MM.1S (cell line): ENCODE data around the gene DLX1.

Experiments used
- CTCF ChIP-seq: fragments of 300-600 bp; sonication (generic); IDR thresholded peaks from 2 replicates; pipeline ENCODE4 v1.5.1; 2016; ENCODE audit warnings: antibody characterized with exemption, low read length, mixed read lengths
- EZH2 ChIP-seq: fragments of 300-600 bp; sonication (generic); optimal IDR thresholded peaks from 2 replicates; pipeline ENCODE3; 2017; ENCODE audit warnings: low read depth, mild to moderate bottlenecking, antibody characterized with exemption, low read length, mixed read lengths
- EZH2phosphoT487 ChIP-seq: fragments of 300-600 bp; sonication (generic); IDR thresholded peaks from 2 replicates; pipeline ENCODE4 v1.6.1; 2018; ENCODE audit warnings: antibody characterized with exemption, low read length

GRCh38 chr2:172091761-172092566 lies 6.7 kb downstream of the DLX1 start:
- TF ChIP-seq CTCF (no peak), EZH2 (no peak), EZH2phosphoT487 (no peak)
